Measurements from ENCODE around the gene CSGALNACT2. TPM values are rescaled to one million over a fixed set of nuclear protein-coding genes. Genes with fewer than 3 reads are reported as not detected.

CSGALNACT2 gene
- total and polyA plus RNA-seq, 2 donors = 25.0 to 39.8 TPM

- H3K4me3 ChIP-seq (ENCODE audit: low read depth, low read length) = no peak overlapping the region
- H3K27ac ChIP-seq (ENCODE audit: low read depth) = no peak overlapping the region
- DNase-seq (ENCODE audit: extremely low spot score) = no peak
- H3K4me1 ChIP-seq (ENCODE audit: insufficient read depth) = no peaks in the 10 kb centered on the region
- H3K36me3 ChIP-seq (ENCODE audit: insufficient read depth) = no peaks in the 10 kb centered on the region
- WGBS = 91% methylated on average over 28 of the region's 28 CpGs
Measured at GRCh38 chr10:43106256-43107091, 31.8 kb upstream of the CSGALNACT2 start.

DNA sequence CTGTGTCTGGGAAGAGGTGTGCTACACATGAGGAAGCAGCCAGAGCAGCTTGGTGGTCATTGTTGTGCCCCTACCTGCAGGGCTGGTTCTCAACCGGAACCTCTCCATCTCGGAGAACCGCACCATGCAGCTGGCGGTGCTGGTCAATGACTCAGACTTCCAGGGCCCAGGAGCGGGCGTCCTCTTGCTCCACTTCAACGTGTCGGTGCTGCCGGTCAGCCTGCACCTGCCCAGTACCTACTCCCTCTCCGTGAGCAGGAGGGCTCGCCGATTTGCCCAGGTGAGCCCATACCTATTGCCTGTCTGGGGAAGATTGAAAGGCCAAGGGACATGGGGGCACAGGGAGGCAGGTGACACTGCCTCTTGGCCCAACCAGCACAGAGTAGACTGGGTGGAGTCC, 29.3 kb upstream of the CSGALNACT2 start:
- H3K4me3 ChIP-seq (ENCODE audit: low read depth, low read length) = no peak overlapping the region
- DNase-seq (ENCODE audit: extremely low spot score) = no peak
- H3K27ac ChIP-seq (ENCODE audit: low read depth) = no peak overlapping the region
- H3K36me3 ChIP-seq (ENCODE audit: insufficient read depth) = no peaks in the 10 kb centered on the region
- 97% methylated on average over 12 of the region's 12 CpGs for WGBS
- H3K4me1 ChIP-seq (ENCODE audit: insufficient read depth) = no peaks in the 10 kb centered on the region

- 80% methylated on average over 20 of the region's 20 CpGs for WGBS
- Histone ChIP-seq H3K36me3 (ENCODE audit: insufficient read depth) (no peaks in the 10 kb centered on the region), H3K4me1 (ENCODE audit: insufficient read depth) (no peaks in the 10 kb centered on the region), H3K4me3 (ENCODE audit: low read depth, low read length) (no peak overlapping the region), H3K27ac (ENCODE audit: low read depth) (no peak overlapping the region)
- DNase-seq (ENCODE audit: extremely low spot score) = no peak
Measured at GRCh38 chr10:43109671-43110249, 28.5 kb upstream of the CSGALNACT2 start.

GRCh38 chr10:43110338-43111071, 27.7 kb upstream of the CSGALNACT2 start:
- Histone ChIP-seq H3K4me1 (ENCODE audit: insufficient read depth) (no peaks in the 10 kb centered on the region), H3K36me3 (ENCODE audit: insufficient read depth) (no peaks in the 10 kb centered on the region), H3K4me3 (ENCODE audit: low read depth, low read length) (no peak overlapping the region), H3K27ac (ENCODE audit: low read depth) (peak overlapping the region; percentile 63)
- 41% methylated on average over 7 of the region's 7 CpGs for WGBS
- DNase-seq (ENCODE audit: extremely low spot score) = peak; percentile 41

- Histone ChIP-seq H3K36me3 (ENCODE audit: insufficient read depth) (no peaks in the 10 kb centered on the region), H3K4me1 (ENCODE audit: insufficient read depth) (no peaks in the 10 kb centered on the region), H3K27ac (ENCODE audit: low read depth) (peak overlapping the region; percentile 63), H3K4me3 (ENCODE audit: low read depth, low read length) (no peak overlapping the region)
- DNase-seq (ENCODE audit: extremely low spot score) = no peak
- 83% methylated on average over 11 of the region's 11 CpGs for WGBS
Measured at GRCh38 chr10:43111101-43111500, 27.1 kb upstream of the CSGALNACT2 start.

DNA sequence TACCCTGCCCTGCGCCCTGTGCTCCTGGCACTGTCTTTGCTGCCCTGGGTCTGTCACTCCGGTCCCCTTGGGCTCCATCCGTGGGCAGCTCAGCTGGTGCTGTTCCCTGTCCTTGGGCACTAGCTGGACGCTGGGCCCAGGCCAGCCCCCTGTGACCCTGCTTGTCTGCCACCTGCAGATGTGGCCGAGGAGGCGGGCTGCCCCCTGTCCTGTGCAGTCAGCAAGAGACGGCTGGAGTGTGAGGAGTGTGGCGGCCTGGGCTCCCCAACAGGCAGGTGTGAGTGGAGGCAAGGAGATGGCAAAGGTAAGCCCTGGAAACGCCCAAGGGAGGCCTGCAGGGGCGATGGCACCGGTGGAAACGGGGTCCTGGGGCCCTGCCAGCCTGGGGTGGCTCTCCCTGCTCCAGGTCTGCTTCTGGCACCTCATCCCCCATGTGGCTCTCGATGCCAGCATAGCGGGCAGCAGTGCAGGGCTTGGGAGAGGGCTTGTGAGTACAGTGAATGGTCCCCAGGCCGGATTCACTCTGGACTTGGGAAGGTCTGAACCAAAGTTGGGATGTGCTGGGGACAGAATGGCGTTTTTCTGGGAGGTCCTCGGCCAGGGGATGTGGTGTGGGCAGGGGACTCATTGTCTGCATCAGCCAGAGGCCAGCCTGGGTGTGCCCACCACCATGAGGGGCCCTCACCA, 26.2 kb upstream of the CSGALNACT2 start:
- no peaks in the 10 kb centered on the region for H3K4me1 ChIP-seq (ENCODE audit: insufficient read depth)
- no peaks in the 10 kb centered on the region for H3K36me3 ChIP-seq (ENCODE audit: insufficient read depth)
- no peak for DNase-seq (ENCODE audit: extremely low spot score)
- 94% methylated on average over 17 of the region's 17 CpGs for WGBS
- H3K4me3 ChIP-seq (ENCODE audit: low read depth, low read length) = no peak overlapping the region
- H3K27ac ChIP-seq (ENCODE audit: low read depth) = no peak overlapping the region

DNA sequence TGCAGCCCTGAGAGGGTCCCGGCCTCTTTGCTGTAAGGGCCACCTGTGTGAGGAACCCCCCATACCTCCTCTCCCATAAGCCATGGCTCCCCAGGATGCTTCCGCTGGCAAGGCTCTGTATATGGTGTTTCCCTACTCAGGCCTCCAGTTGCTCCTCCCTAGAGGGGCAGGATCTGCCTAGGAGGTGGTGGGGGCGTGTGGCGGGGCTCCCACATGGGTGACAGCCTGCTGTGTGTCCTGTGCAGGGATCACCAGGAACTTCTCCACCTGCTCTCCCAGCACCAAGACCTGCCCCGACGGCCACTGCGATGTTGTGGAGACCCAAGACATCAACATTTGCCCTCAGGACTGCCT, 25.7 kb upstream of the CSGALNACT2 start:
- Histone ChIP-seq H3K4me1 (ENCODE audit: insufficient read depth) (no peaks in the 10 kb centered on the region), H3K36me3 (ENCODE audit: insufficient read depth) (no peaks in the 10 kb centered on the region), H3K4me3 (ENCODE audit: low read depth, low read length) (no peak overlapping the region), H3K27ac (ENCODE audit: low read depth) (no peak overlapping the region)
- WGBS = 96% methylated on average over 7 of the region's 7 CpGs
- no peak for DNase-seq (ENCODE audit: extremely low spot score)

- no peaks in the 10 kb centered on the region for H3K4me1 ChIP-seq (ENCODE audit: insufficient read depth)
- WGBS = 86% methylated on average over 16 of the region's 16 CpGs
- no peak overlapping the region for H3K4me3 ChIP-seq (ENCODE audit: low read depth, low read length)
- no peak overlapping the region for H3K27ac ChIP-seq (ENCODE audit: low read depth)
- no peak for DNase-seq (ENCODE audit: extremely low spot score)
- no peaks in the 10 kb centered on the region for H3K36me3 ChIP-seq (ENCODE audit: insufficient read depth)
Measured at GRCh38 chr10:43113201-43114087, 24.8 kb upstream of the CSGALNACT2 start.

GRCh38 chr10:43114088-43114742, 24.0 kb upstream of the CSGALNACT2 start:
- Histone ChIP-seq H3K27ac (ENCODE audit: low read depth) (no peak overlapping the region), H3K4me1 (ENCODE audit: insufficient read depth) (no peaks in the 10 kb centered on the region), H3K36me3 (ENCODE audit: insufficient read depth) (no peaks in the 10 kb centered on the region), H3K4me3 (ENCODE audit: low read depth, low read length) (no peak overlapping the region)
- DNase-seq (ENCODE audit: extremely low spot score) = no peak
- 92% methylated on average over 24 of the region's 24 CpGs for WGBS

DNA sequence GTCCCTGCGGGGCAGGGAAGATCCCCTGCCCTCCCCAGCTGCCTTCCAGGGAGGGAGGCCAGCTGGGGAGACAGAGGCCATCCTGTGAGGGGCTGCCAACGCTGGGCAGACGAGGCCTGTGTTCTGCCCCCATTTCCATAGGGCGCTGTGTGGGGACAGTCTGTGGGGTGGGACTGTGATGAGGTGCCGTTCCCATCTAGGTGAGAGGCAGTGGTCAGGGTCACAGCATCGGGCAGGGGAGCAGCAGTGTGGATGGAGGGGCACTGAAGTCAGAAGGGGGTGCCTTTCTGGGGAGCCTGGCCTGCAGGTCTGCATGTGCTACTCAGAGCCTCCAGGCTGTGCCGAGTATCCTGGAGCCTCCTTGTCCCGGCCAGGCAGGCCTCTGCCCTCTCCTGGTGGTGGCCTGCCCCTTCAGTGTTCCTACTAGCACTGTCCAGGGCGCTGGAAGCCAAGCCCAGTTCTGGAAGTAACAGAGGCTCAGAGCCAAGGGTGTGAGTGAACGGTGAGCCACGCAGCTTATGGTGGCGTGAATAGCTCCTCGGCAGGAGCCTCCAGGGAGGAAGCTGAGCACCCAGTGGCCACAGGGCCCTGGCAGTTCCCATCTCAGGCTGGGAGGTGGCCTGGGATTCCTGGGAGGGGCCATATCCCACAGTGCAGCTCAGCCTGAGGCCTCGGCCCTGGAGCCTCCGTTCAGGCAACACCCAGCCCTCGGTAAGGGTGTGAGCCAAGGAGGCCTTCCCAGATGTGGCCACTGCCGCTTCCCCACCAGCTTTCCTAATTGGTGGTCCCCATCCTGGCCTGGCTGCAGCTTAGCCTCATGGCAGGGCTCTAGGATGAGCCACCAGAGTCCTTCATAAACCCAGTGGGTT, 23.3 kb upstream of the CSGALNACT2 start:
- Histone ChIP-seq H3K4me1 (ENCODE audit: insufficient read depth) (no peaks in the 10 kb centered on the region), H3K27ac (ENCODE audit: low read depth) (no peak overlapping the region), H3K4me3 (ENCODE audit: low read depth, low read length) (no peak overlapping the region), H3K36me3 (ENCODE audit: insufficient read depth) (no peaks in the 10 kb centered on the region)
- no peak for DNase-seq (ENCODE audit: extremely low spot score)
- WGBS = 75% methylated on average over 17 of the region's 17 CpGs

GRCh38 chr10:43115881-43116595, 22.2 kb upstream of the CSGALNACT2 start:
- no peaks in the 10 kb centered on the region for H3K36me3 ChIP-seq (ENCODE audit: insufficient read depth)
- DNase-seq (ENCODE audit: extremely low spot score) = no peak
- H3K27ac ChIP-seq (ENCODE audit: low read depth) = no peak overlapping the region
- no peaks in the 10 kb centered on the region for H3K4me1 ChIP-seq (ENCODE audit: insufficient read depth)
- WGBS = 88% methylated on average over 10 of the region's 10 CpGs
- H3K4me3 ChIP-seq (ENCODE audit: low read depth, low read length) = no peak overlapping the region
